SJCRH30 (cell line): Measurements from ENCODE around the gene TRAF1. TPM values are rescaled to one million over a fixed set of nuclear protein-coding genes. Genes with fewer than 3 reads are reported as not detected.

ENCODE experiments used
- DNase-seq, 2 experiments: peaks; one replicate each; pipeline ENCODE4 v3.0.0-alpha.2; 2015 to 2020
- H3K27ac ChIP-seq: fragments of 250-450 bp; sonication (Bioruptor Pico); 2 replicates; pipeline ENCODE4 v1.5.1; 2020; ENCODE audit warnings: mild to moderate bottlenecking, moderate library complexity
- H3K27me3 ChIP-seq: fragments of 250-450 bp; sonication (Bioruptor Pico); 2 replicates; pipeline ENCODE4 v1.5.1; 2020; ENCODE audit warnings: mild to moderate bottlenecking, moderate library complexity
- H3K36me3 ChIP-seq: fragments of 250-450 bp; sonication (Bioruptor Pico); 2 replicates; pipeline ENCODE4 v1.5.1; 2020; ENCODE audit warnings: mild to moderate bottlenecking, moderate library complexity
- H3K4me1 ChIP-seq: fragments of 250-450 bp; sonication (Bioruptor Pico); 2 replicates; pipeline ENCODE4 v1.5.1; 2020; ENCODE audit warnings: mild to moderate bottlenecking, moderate library complexity
- H3K4me3 ChIP-seq: fragments of 250-450 bp; sonication (Bioruptor Pico); 2 replicates; pipeline ENCODE4 v1.5.1; 2020; ENCODE audit warnings: mild to moderate bottlenecking, moderate library complexity
- H3K9me3 ChIP-seq: fragments of 250-450 bp; sonication (Bioruptor Pico); replicated peaks from 2 replicates; pipeline ENCODE4 v1.5.1; 2020; ENCODE audit warnings: mild to moderate bottlenecking, moderate library complexity
- total RNA-seq: library from RNA; depleted of rRNA; stranded (reverse); fragments of >200 nt; shearing (Covaris generic); gene quantifications from 2 replicates; pipeline ENCODE4 v1.2.3, GENCODE V29; 2014

TRAF1 gene
- total RNA-seq, 1 experiment from 2014 or later = 0.26 TPM

- Histone ChIP-seq H3K4me1 (no peaks in the 10 kb centered on the region), H3K27ac (no peak overlapping the region), H3K27me3 (no peaks in the 10 kb centered on the region), H3K36me3 (no peaks in the 10 kb centered on the region), H3K9me3 (no peaks in the 10 kb centered on the region), H3K4me3 (no peak overlapping the region)
- no peak for DNase-seq
These were observed 15.2 kb downstream of the TRAF1 start for GRCh38 chr9:120911295-120911837.

GRCh38 chr9:120910643-120911042 lies 16.0 kb downstream of the TRAF1 start:
- no peaks in the 10 kb centered on the region for H3K4me1 ChIP-seq
- no peaks in the 10 kb centered on the region for H3K9me3 ChIP-seq
- H3K27me3 ChIP-seq = no peaks in the 10 kb centered on the region

GRCh38 chr9:120909904-120910303 lies 16.7 kb downstream of the TRAF1 start:
- DNase-seq = no peak
- H3K36me3 ChIP-seq = no peaks in the 10 kb centered on the region

More at GRCh38 chr9:120910643-120911042, 16.0 kb downstream of the TRAF1 start:
- H3K4me3 ChIP-seq = no peak overlapping the region
- H3K27ac ChIP-seq = no peak overlapping the region
- H3K36me3 ChIP-seq = no peaks in the 10 kb centered on the region
- DNase-seq = no peak

GRCh38 chr9:120905315-120906164 lies 21.1 kb downstream of the TRAF1 start:
- no peaks in the 10 kb centered on the region for H3K4me1 ChIP-seq
- DNase-seq = no peak
- H3K27me3 ChIP-seq = no peaks in the 10 kb centered on the region
- no peak overlapping the region for H3K4me3 ChIP-seq
- H3K27ac ChIP-seq = no peak overlapping the region
- H3K36me3 ChIP-seq = no peaks in the 10 kb centered on the region
- H3K9me3 ChIP-seq = no peaks in the 10 kb centered on the region

More at GRCh38 chr9:120909904-120910303, 16.7 kb downstream of the TRAF1 start:
- Histone ChIP-seq H3K27ac (no peak overlapping the region), H3K9me3 (no peaks in the 10 kb centered on the region), H3K4me3 (no peak overlapping the region), H3K27me3 (no peaks in the 10 kb centered on the region), H3K4me1 (no peaks in the 10 kb centered on the region)

GRCh38 chr9:120904978-120905301 lies 21.7 kb downstream of the TRAF1 start:
- no peaks in the 10 kb centered on the region for H3K36me3 ChIP-seq
- H3K4me3 ChIP-seq = no peak overlapping the region
- H3K27me3 ChIP-seq = no peaks in the 10 kb centered on the region
- DNase-seq = no peak
- no peaks in the 10 kb centered on the region for H3K9me3 ChIP-seq
- no peaks in the 10 kb centered on the region for H3K4me1 ChIP-seq
- H3K27ac ChIP-seq = no peak overlapping the region

GRCh38 chr9:120904061-120904977 lies 22.3 kb downstream of the TRAF1 start:
- no peak for DNase-seq
- Histone ChIP-seq H3K4me3 (no peak overlapping the region), H3K9me3 (no peaks in the 10 kb centered on the region), H3K27ac (no peak overlapping the region), H3K4me1 (no peaks in the 10 kb centered on the region), H3K27me3 (no peaks in the 10 kb centered on the region), H3K36me3 (no peaks in the 10 kb centered on the region)

GRCh38 chr9:120902569-120903535 lies 23.7 kb downstream of the TRAF1 start:
- H3K27me3 ChIP-seq = no peaks in the 10 kb centered on the region
- H3K27ac ChIP-seq = no peak overlapping the region
- H3K4me3 ChIP-seq = no peak overlapping the region
- DNase-seq = no peak
- H3K36me3 ChIP-seq = no peaks in the 10 kb centered on the region
- H3K4me1 ChIP-seq = no peaks in the 10 kb centered on the region
- no peaks in the 10 kb centered on the region for H3K9me3 ChIP-seq

- Histone ChIP-seq H3K27me3 (no peaks in the 10 kb centered on the region), H3K9me3 (no peaks in the 10 kb centered on the region), H3K4me1 (peaks cover 3% of the 10 kb centered on the region), H3K27ac (no peak overlapping the region), H3K4me3 (no peak overlapping the region), H3K36me3 (no peaks in the 10 kb centered on the region)
- no peak for DNase-seq
These were observed 24.6 kb downstream of the TRAF1 start for GRCh38 chr9:120901755-120902568.

GRCh38 chr9:120900824-120901223 lies 25.8 kb downstream of the TRAF1 start:
- no peaks in the 10 kb centered on the region for H3K9me3 ChIP-seq
- H3K4me1 ChIP-seq = peaks cover 7% of the 10 kb centered on the region
- no peaks in the 10 kb centered on the region for H3K27me3 ChIP-seq
- no peaks in the 10 kb centered on the region for H3K36me3 ChIP-seq
- H3K27ac ChIP-seq = no peak overlapping the region
- no peak overlapping the region for H3K4me3 ChIP-seq
- no peak for DNase-seq

- no peak for DNase-seq
- Histone ChIP-seq H3K27ac (no peak overlapping the region), H3K36me3 (no peaks in the 10 kb centered on the region), H3K9me3 (no peaks in the 10 kb centered on the region), H3K4me1 (peaks cover 7% of the 10 kb centered on the region), H3K27me3 (no peaks in the 10 kb centered on the region), H3K4me3 (no peak overlapping the region)
These were observed 27.0 kb downstream of the TRAF1 start for GRCh38 chr9:120899490-120900068.

- Histone ChIP-seq H3K4me3 (no peak overlapping the region), H3K27ac (no peak overlapping the region), H3K27me3 (no peaks in the 10 kb centered on the region), H3K36me3 (no peaks in the 10 kb centered on the region), H3K4me1 (peaks cover 9% of the 10 kb centered on the region), H3K9me3 (no peaks in the 10 kb centered on the region)
- DNase-seq = no peak
These were observed 28.2 kb downstream of the TRAF1 start for GRCh38 chr9:120898396-120898795.

- Histone ChIP-seq H3K4me3 (no peak overlapping the region), H3K9me3 (no peaks in the 10 kb centered on the region), H3K4me1 (peaks cover 32% of the 10 kb centered on the region), H3K27me3 (no peaks in the 10 kb centered on the region), H3K36me3 (no peaks in the 10 kb centered on the region), H3K27ac (no peak overlapping the region)
- DNase-seq = no peak
These were observed 30.6 kb downstream of the TRAF1 start for GRCh38 chr9:120895951-120896350.
